HepG2 (cell line): ENCODE measurements around the gene BAZ1A. TPM values are rescaled to one million over a fixed set of nuclear protein-coding genes. Genes with fewer than 3 reads are reported as not detected.

ENCODE experiments used
- AGO2 ChIP-seq: fragments of 200-400 bp; formaldehyde crosslinking; optimal IDR thresholded peaks from 2 replicates; pipeline ENCODE3; 2017; ENCODE audit warnings: mild to moderate bottlenecking, low read depth, low read length, moderate library complexity
- BATF2 ChIP-seq: sonication (generic); formaldehyde crosslinking; IDR thresholded peaks from 2 replicates; pipeline ENCODE4 v1.8.0; 2022; ENCODE audit warnings: mild to moderate bottlenecking, missing genetic modification reagents, moderate library complexity
- EZH2 ChIP-seq: conservative IDR thresholded peaks from 2 replicates; pipeline ENCODE4 v1.6.1; 2012; ENCODE audit warnings: mild to moderate bottlenecking, low read depth, low read length, moderate library complexity
- FOXA3 ChIP-seq: IDR thresholded peaks from 2 replicates; pipeline ENCODE4 v1.6.1; 2016; ENCODE audit warnings: missing genetic modification reagents, missing compliant biosample characterization
- GFI1 ChIP-seq: sonication (generic); formaldehyde crosslinking; IDR thresholded peaks from 2 replicates; pipeline ENCODE4 v1.5.0; 2020; ENCODE audit warnings: missing genetic modification reagents, mild to moderate bottlenecking, borderline replicate concordance
- JUND ChIP-seq: sonication (generic); formaldehyde crosslinking; IDR thresholded peaks from 2 replicates; pipeline ENCODE4 v1.8.0; 2022; ENCODE audit warnings: mild to moderate bottlenecking, missing genetic modification reagents
- MTA1 ChIP-seq: sonication (generic); formaldehyde crosslinking; IDR thresholded peaks from 2 replicates; pipeline ENCODE4 v1.4.0; 2020; ENCODE audit warnings: missing genetic modification reagents, mild to moderate bottlenecking, borderline replicate concordance
- NFIB ChIP-seq: sonication (generic); formaldehyde crosslinking; IDR thresholded peaks from 2 replicates; pipeline ENCODE4 v1.9.0; 2021; ENCODE audit warnings: missing genetic modification reagents, mild to moderate bottlenecking, borderline replicate concordance
- NRL ChIP-seq: sonication (generic); formaldehyde crosslinking; IDR thresholded peaks from 2 replicates; pipeline ENCODE4 v1.5.0; 2020; ENCODE audit warnings: missing genetic modification reagents, mild to moderate bottlenecking, moderate library complexity, borderline replicate concordance
- PRDM4 ChIP-seq: sonication (generic); formaldehyde crosslinking; IDR thresholded peaks from 2 replicates; pipeline ENCODE4 v1.9.0; 2021; ENCODE audit warnings: missing genetic modification reagents, borderline replicate concordance
- RARA ChIP-seq: IDR thresholded peaks from 2 replicates; pipeline ENCODE4 v1.6.1; 2016; ENCODE audit warnings: missing genetic modification reagents, missing compliant biosample characterization
- RCOR2 ChIP-seq: IDR thresholded peaks from 2 replicates; pipeline ENCODE4 v1.6.1; 2016; ENCODE audit warnings: missing biosample characterization, missing genetic modification reagents
- TEAD3 ChIP-seq: optimal IDR thresholded peaks from 2 replicates; pipeline ENCODE3; 2016; ENCODE audit warnings: borderline replicate concordance
- THAP11 ChIP-seq: IDR thresholded peaks from 2 replicates; pipeline ENCODE4 v1.6.1; 2016; ENCODE audit warnings: missing biosample characterization, missing genetic modification reagents
- TRIM22 ChIP-seq: fragments of 450-650 bp; IDR thresholded peaks from 2 replicates; pipeline ENCODE4 v1.6.1; 2017
- ZBTB8A ChIP-seq: sonication (generic); formaldehyde crosslinking; IDR thresholded peaks from 2 replicates; pipeline ENCODE4 v1.4.0; 2020; ENCODE audit warnings: mild to moderate bottlenecking, low read depth, missing genetic modification reagents, borderline replicate concordance
- ZNF143 ChIP-seq: sonication (generic); formaldehyde crosslinking; IDR thresholded peaks from 2 replicates; pipeline ENCODE4 v1.4.0; 2020; ENCODE audit warnings: missing genetic modification reagents
- ZNF24 ChIP-seq: fragments of 450-650 bp; IDR thresholded peaks from 2 replicates; pipeline ENCODE4 v1.6.1; 2017; ENCODE audit warnings: antibody characterized with exemption, mild to moderate bottlenecking
- ZNF280D ChIP-seq: sonication (generic); formaldehyde crosslinking; IDR thresholded peaks from 2 replicates; pipeline ENCODE4 v1.5.1; 2020; ENCODE audit warnings: mild to moderate bottlenecking, missing genetic modification reagents
- ZNF468 ChIP-seq: sonication (generic); formaldehyde crosslinking; IDR thresholded peaks from 2 replicates; pipeline ENCODE4 v1.8.0; 2022; ENCODE audit warnings: mild to moderate bottlenecking, moderate library complexity, missing genetic modification reagents
- ZSCAN25 ChIP-seq: sonication (generic); formaldehyde crosslinking; IDR thresholded peaks from 2 replicates; pipeline ENCODE4 v1.8.0; 2022; ENCODE audit warnings: mild to moderate bottlenecking, missing genetic modification reagents
- ZSCAN30 ChIP-seq: sonication (generic); formaldehyde crosslinking; IDR thresholded peaks from 2 replicates; pipeline ENCODE4 v1.5.0; 2020; ENCODE audit warnings: mild to moderate bottlenecking, missing genetic modification reagents
- polyA plus RNA-seq, 8 experiments: library from polyadenylated mRNA; depleted of rRNA in 3 of 8; stranded (reverse) in 7 of 8; unstranded in 1 of 8; fragments of >200 nt; fragmentation: Illumina TruSeq in 4 of 8; extraction: Trizol in 4 of 8; gene quantifications; 2 replicates each; pipeline versions ENCODE4 v1.2.1 to v1.2.3, GENCODE V29; 2011 to 2016; ENCODE audit warnings: low read depth in 4 of 8, missing spikeins in 1 of 8, mixed read lengths in 1 of 8; ENCODE audit not compliant: insufficient read depth in 1 of 8
- total RNA-seq, 5 experiments: library from RNA; depleted of rRNA; stranded (reverse); fragments of >200 nt; fragmentation: Illumina TruSeq; extraction: Trizol; gene quantifications; 2 replicates each; pipeline ENCODE4 v1.2.3, GENCODE V29; 2016; ENCODE audit warnings: low read depth in 1 of 5

The BAZ1A gene
- total and polyA plus RNA-seq, 2 of the 13 experiments (the other 11 are each of a cell fraction or from before 2014, with no cell fraction given) = 20.9 to 56.8 TPM

- TF ChIP-seq TEAD3 (CRISPR knock-in tag) = peak; percentile 23
- TF ChIP-seq AGO2 = peak; percentile 93
- peak; percentile 83; the same call in 1 of the 2 replicates for TF ChIP-seq BATF2
- TF ChIP-seq ZNF468 (CRISPR knock-in tag) = peak; percentile 93
- no peak; the same call in 1 of the 2 replicates for TF ChIP-seq ZNF280D (CRISPR knock-in tag)
- TF ChIP-seq ZBTB8A (CRISPR knock-in tag) = no peak; the same call in 1 of the 2 replicates
- peak; percentile 69 for TF ChIP-seq THAP11
- TF ChIP-seq FOXA3 (CRISPR knock-in tag) = peak; percentile 58; the same call in 1 of the 2 replicates
- peak; percentile 86 for TF ChIP-seq ZNF143 (CRISPR knock-in tag)
- no peak for TF ChIP-seq NFIB
- TF ChIP-seq JUND (CRISPR knock-in tag) = peak; percentile 58
- peak; percentile 80 for TF ChIP-seq ZSCAN25 (CRISPR knock-in tag)
- no peak for TF ChIP-seq EZH2
- TF ChIP-seq ZSCAN30 (CRISPR knock-in tag) = no peak
- no peak for TF ChIP-seq RCOR2 (CRISPR knock-in tag)
- peak; percentile 73; the same call in 1 of the 2 replicates for TF ChIP-seq GFI1 (CRISPR knock-in tag)
- no peak for TF ChIP-seq PRDM4 (CRISPR knock-in tag)
- TF ChIP-seq RARA (CRISPR knock-in tag) = peak; percentile 85
- TF ChIP-seq MTA1 = peak; percentile 98
- TF ChIP-seq ZNF24 = no peak
- no peak for TF ChIP-seq TRIM22
- TF ChIP-seq NRL (CRISPR knock-in tag) = peak; percentile 97
Observed at GRCh38 chr14:34714320-34715126, 160.6 kb downstream of the BAZ1A start, which contains the start of gene CFL2 (continued).
